CD14-positive monocyte (primary cell): Measurements from ENCODE around the gene URB1. TPM values are rescaled to one million over a fixed set of nuclear protein-coding genes. Genes with fewer than 3 reads are reported as not detected.

Source experiments
- DNase-seq, 3 donors: peaks; one replicate each; pipeline ENCODE4 v3.0.0-alpha.2; 2011 to 2022
- H2AFZ ChIP-seq: 2 replicates; pipeline ENCODE4 v1.6.0; 2012; ENCODE audit warnings: mild to moderate bottlenecking, low read depth, low read length, inconsistent platforms; ENCODE audit not compliant: insufficient read depth, poor library complexity, severe bottlenecking
- H3K27ac ChIP-seq, 2 donors: 1 replicate in 1 of 2; 2 replicates in 1 of 2; pipeline ENCODE4 v1.5.1; 2012 to 2013; ENCODE audit warnings: low read length in 2 of 2, control low read depth in 1 of 2, inconsistent platforms in 1 of 2, low read depth in 1 of 2, mild to moderate bottlenecking in 1 of 2
- H3K27me3 ChIP-seq, 2 donors: one replicate each; pipeline versions ENCODE4 v1.6.0 to v1.6.1; 2011 to 2013; ENCODE audit warnings: low read length in 2 of 2; ENCODE audit not compliant: control insufficient read depth in 2 of 2, insufficient read depth in 2 of 2
- H3K36me3 ChIP-seq, 2 donors: replicated peaks in 1 of 2; 1 replicate in 1 of 2; 2 replicates in 1 of 2; pipeline versions ENCODE4 v1.5.1 to v1.6.1; 2012 to 2013; ENCODE audit warnings: low read length in 2 of 2, control low read depth in 1 of 2, inconsistent platforms in 1 of 2, mild to moderate bottlenecking in 1 of 2; ENCODE audit not compliant: insufficient read depth in 2 of 2, control insufficient read depth in 1 of 2
- H3K4me1 ChIP-seq, 2 donors: 1 replicate in 1 of 2; 2 replicates in 1 of 2; pipeline versions ENCODE4 v1.5.1 to v1.6.1; 2012 to 2013; ENCODE audit warnings: low read length in 2 of 2, control low read depth in 1 of 2, inconsistent platforms in 1 of 2, mild to moderate bottlenecking in 1 of 2, moderate library complexity in 1 of 2; ENCODE audit not compliant: insufficient read depth in 2 of 2, control insufficient read depth in 1 of 2
- H3K4me2 ChIP-seq: replicated peaks from 2 replicates; pipeline ENCODE3; 2012; ENCODE audit warnings: low read length, moderate library complexity, mild to moderate bottlenecking; ENCODE audit not compliant: poor library complexity, severe bottlenecking; ENCODE audit errors: extremely low read depth
- H3K4me3 ChIP-seq, 3 experiments: fragments of 200-600 bp in 1 of 3; sonication (generic) in 1 of 3; replicated peaks in 1 of 3; 1 replicate in 2 of 3; 2 replicates in 1 of 3; pipeline ENCODE4 v1.5.1; 2011 to 2013; ENCODE audit warnings: low read length in 3 of 3, mild to moderate bottlenecking in 3 of 3, control low read depth in 2 of 3, low read depth in 2 of 3, inconsistent platforms in 1 of 3, moderate library complexity in 1 of 3
- H3K79me2 ChIP-seq: 2 replicates; pipeline ENCODE4 v1.6.0; 2012; ENCODE audit warnings: mild to moderate bottlenecking, control low read depth, inconsistent platforms, low read length, moderate library complexity; ENCODE audit not compliant: insufficient read depth
- H3K9ac ChIP-seq: 2 replicates; pipeline ENCODE4 v1.6.0; 2017; ENCODE audit warnings: low read length, mild to moderate bottlenecking; ENCODE audit not compliant: insufficient read depth, poor library complexity, severe bottlenecking
- H3K9me3 ChIP-seq, 2 donors: replicated peaks in 1 of 2; 1 replicate in 1 of 2; 2 replicates in 1 of 2; pipeline versions ENCODE4 v1.5.1 to v1.6.1; 2012 to 2013; ENCODE audit warnings: low read length in 2 of 2, control low read depth in 1 of 2; ENCODE audit not compliant: control insufficient read depth in 1 of 2, insufficient read depth in 1 of 2
- H4K20me1 ChIP-seq: 2 replicates; pipeline ENCODE4 v1.6.0; 2012; ENCODE audit warnings: mild to moderate bottlenecking, low read length, control low read depth, moderate library complexity; ENCODE audit not compliant: insufficient read depth
- H3K27ac Mint-ChIP-seq, 7 donors: one replicate each; pipeline ENCODE4 v1.8.0; 2020; ENCODE audit warnings: mild to moderate bottlenecking in 7 of 7, mixed read lengths in 7 of 7, moderate library complexity in 6 of 7, inconsistent platforms in 2 of 7
- H3K27me3 Mint-ChIP-seq, 3 donors: one replicate each; pipeline ENCODE4 v1.8.0; 2021 to 2022; ENCODE audit warnings: low read depth in 3 of 3, mild to moderate bottlenecking in 3 of 3, mixed read lengths in 3 of 3, moderate library complexity in 3 of 3, inconsistent platforms in 1 of 3
- H3K36me3 Mint-ChIP-seq, 2 donors: one replicate each; pipeline ENCODE4 v1.8.0; 2020; ENCODE audit warnings: mixed read lengths in 2 of 2, inconsistent platforms in 1 of 2, mild to moderate bottlenecking in 1 of 2
- H3K4me1 Mint-ChIP-seq: one replicate; pipeline ENCODE4 v1.8.0; 2020; ENCODE audit warnings: mild to moderate bottlenecking, mixed read lengths
- H3K4me3 Mint-ChIP-seq, 2 donors: one replicate each; pipeline ENCODE4 v1.8.0; 2020; ENCODE audit warnings: mild to moderate bottlenecking in 2 of 2, mixed read lengths in 2 of 2, moderate library complexity in 1 of 2
- H3K9me3 Mint-ChIP-seq, 7 donors: one replicate each; pipeline ENCODE4 v1.8.0; 2020 to 2022; ENCODE audit warnings: mixed read lengths in 7 of 7, mild to moderate bottlenecking in 6 of 7, moderate library complexity in 6 of 7, inconsistent platforms in 2 of 7
- CTCF ChIP-seq: fragments of 200-600 bp; IDR thresholded peaks from one replicate; pipeline ENCODE4 v1.8.0; 2022; ENCODE audit warnings: antibody characterized with exemption, mild to moderate bottlenecking
- WGBS: methylation state at CpG from one replicate; pipeline ENCODE4 v1.1.5; 2013; ENCODE audit warnings: missing lambda C conversion rate; ENCODE audit not compliant: insufficient coverage; 5-methylcytosine and 5-hydroxymethylcytosine counted together
- intact Hi-C, 2 donors: fragments of 100-400 bp; cut with micrococcal nuclease; formaldehyde crosslinking; loops; one replicate each; pipeline versions ENCODE4 v1.15.0 to v1.15.1; 2023
- polyA plus RNA-seq, 3 donors: library from polyadenylated mRNA; depleted of rRNA in 1 of 3; unstranded in 2 of 3; stranded (reverse) in 1 of 3; fragments of 300-500 nt in 2 of 3; fragments of >200 nt in 1 of 3; fragmentation: Illumina TruSeq in 2 of 3; gene quantifications; 1 replicate in 2 of 3; 2 replicates in 1 of 3; pipeline ENCODE4 v1.2.3, GENCODE V29; 2012 to 2021

The URB1 gene
- polyA plus RNA-seq, 3 donors: 0.25 to 2.4 (median 0.47) TPM

- Histone ChIP-seq H3K36me3 (no peaks in the 10 kb centered on the region), H3K79me2 (no peaks in the 10 kb centered on the region), H3K9ac (no peak overlapping the region), H4K20me1 (no peaks in the 10 kb centered on the region), H3K9me3 (no peaks in the 10 kb centered on the region), H3K4me3 (no peak overlapping the region), H3K27me3 (no peaks in the 10 kb centered on the region), H3K27ac (no peak overlapping the region), H3K4me2 (no peak overlapping the region), H2AFZ (no peak overlapping the region), H3K4me1 (peaks cover 5% of the 10 kb centered on the region in 2 donors)
- peaks cover 6% of the 10 kb centered on the region for H3K4me1 Mint-ChIP-seq
- no peak for TF ChIP-seq CTCF
- H3K27me3 Mint-ChIP-seq: peaks cover 7 to 11% (median 9%) of the 10 kb centered on the region in 3 donors
- DNase-seq: no peak
- no peaks in the 10 kb centered on the region for H3K9me3 Mint-ChIP-seq
- no peak overlapping the region for H3K27ac Mint-ChIP-seq
- WGBS: 91% methylated on average over 2 of the region's 6 CpGs
- intact Hi-C loops: loop anchor here (10.0 kb wide), 2 partner anchors 52 to 198 kb away; no protein-coding TSS in a partner anchor
- H3K36me3 Mint-ChIP-seq: no peaks in the 10 kb centered on the region
- no peak overlapping the region for H3K4me3 Mint-ChIP-seq
Measured at GRCh38 chr21:32406405-32406804, 13.6 kb upstream of the URB1 start.

- DNase-seq: peak in 2 of 3 donors; percentile 17 to 37
- H3K9ac ChIP-seq: no peak overlapping the region
- H3K4me2 ChIP-seq: no peak overlapping the region
- H3K9me3 Mint-ChIP-seq: no peaks in the 10 kb centered on the region
- no peak overlapping the region for H3K4me3 ChIP-seq
- no peaks in the 10 kb centered on the region for H4K20me1 ChIP-seq
- H3K36me3 ChIP-seq: no peaks in the 10 kb centered on the region
- no peaks in the 10 kb centered on the region for H3K79me2 ChIP-seq
- no peaks in the 10 kb centered on the region for H3K4me1 Mint-ChIP-seq
- no peak overlapping the region for H2AFZ ChIP-seq
- H3K27me3 Mint-ChIP-seq: peaks cover 8 to 17% (median 14%) of the 10 kb centered on the region in 3 donors
- no peaks in the 10 kb centered on the region for H3K4me1 ChIP-seq
- intact Hi-C loops: loop anchor here (5.0 to 10.0 kb wide), 3 partner anchors 48 to 202 kb away; no protein-coding TSS in a partner anchor
- no peaks in the 10 kb centered on the region for H3K36me3 Mint-ChIP-seq
- no peak overlapping the region for H3K27ac ChIP-seq
- no peaks in the 10 kb centered on the region for H3K9me3 ChIP-seq
- no peak overlapping the region for H3K27ac Mint-ChIP-seq
- H3K4me3 Mint-ChIP-seq: peak overlapping the region in 1 of 2 donors; percentile 31
- no CpG with 5 or more reads among the region's 5 CpGs for WGBS
- TF ChIP-seq CTCF: peak; percentile 61
- peaks cover 0 to 7% of the 10 kb centered on the region in 2 donors for H3K27me3 ChIP-seq
Measured at GRCh38 chr21:32403201-32403777, 10.5 kb upstream of the URB1 start.
